ENCODE measurements around the gene HYI. TPM values are rescaled to one million over a fixed set of nuclear protein-coding genes. Genes with fewer than 3 reads are reported as not detected.

HYI gene
- total RNA-seq, 4 donors from 2014 or later: 35.5 to 39.4 (median 38.0) TPM

DNA sequence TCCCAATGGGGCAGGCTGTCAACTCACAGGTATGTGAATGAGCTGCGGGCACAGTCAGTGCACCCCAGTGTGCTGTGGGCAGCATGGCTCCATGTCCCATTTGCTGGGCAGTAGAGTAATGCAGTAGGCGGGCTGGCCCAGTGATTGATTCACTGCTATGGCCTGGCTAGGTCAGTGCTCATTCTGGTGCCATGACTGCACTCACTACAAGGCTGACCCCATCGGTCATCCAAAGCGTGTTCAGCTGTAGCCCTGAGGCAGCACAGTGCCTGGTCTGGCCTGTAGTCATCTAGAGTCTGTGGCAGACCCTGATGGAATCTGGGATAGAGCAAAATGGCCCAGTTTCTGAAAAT, 7.4 kb downstream of the HYI start:
- 96 to 98% methylated on average over 4 of the region's 4 CpGs for WGBS, 2 donors
- intact Hi-C loops (cut with DNase I; ENCODE audit: low total_unique reads): no loop called here
- DNase-seq (ENCODE audit: low spot score in 2 of 2): peak in 1 of 2 donors; percentile 68

DNA sequence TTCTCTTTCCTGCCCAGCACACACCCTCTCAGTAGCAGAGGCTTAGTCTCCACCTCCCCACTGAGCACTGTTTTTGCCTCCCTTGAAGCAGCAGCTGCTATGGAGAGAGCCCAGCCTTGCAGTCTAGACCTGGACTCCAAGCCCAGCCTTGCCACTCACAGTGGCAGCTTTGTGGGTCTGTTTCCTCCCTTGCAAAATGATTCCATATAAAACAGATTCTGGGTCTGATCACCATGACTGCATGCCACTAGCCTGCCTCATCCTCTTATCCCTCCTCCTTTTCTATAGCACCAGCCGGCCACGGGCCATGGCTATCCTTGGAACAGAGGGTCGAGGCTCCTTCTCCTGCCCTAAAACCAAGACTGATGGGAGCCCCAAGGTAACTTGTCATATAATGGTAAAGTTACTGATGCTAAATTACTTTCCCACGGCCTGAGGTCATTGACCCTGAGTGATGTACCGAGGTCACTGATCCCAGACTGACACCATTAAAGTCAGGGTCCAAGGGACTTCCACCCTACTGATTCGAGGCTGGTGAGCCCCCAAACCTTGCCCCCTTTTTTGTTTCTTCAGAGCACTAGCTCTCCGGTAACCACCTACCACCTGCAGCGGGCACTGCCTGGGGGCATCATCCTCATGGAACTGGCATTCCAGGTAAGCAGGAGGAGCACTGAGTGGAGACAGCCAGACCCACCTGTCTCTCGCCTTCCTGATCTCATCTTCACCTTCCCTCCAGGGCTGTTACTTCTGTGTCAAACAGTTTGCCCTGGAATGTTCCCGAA, 7.9 kb downstream of the HYI start:
- WGBS, 2 donors: 92 to 93% methylated on average over 10 of the region's 10 CpGs
- intact Hi-C loops (cut with DNase I; ENCODE audit: low total_unique reads): no loop called here
- no peak overlapping the region for H3K4me3 ChIP-seq (ENCODE audit: low read depth, poor library complexity, severe bottlenecking)
- TF ChIP-seq, protein P1, sequence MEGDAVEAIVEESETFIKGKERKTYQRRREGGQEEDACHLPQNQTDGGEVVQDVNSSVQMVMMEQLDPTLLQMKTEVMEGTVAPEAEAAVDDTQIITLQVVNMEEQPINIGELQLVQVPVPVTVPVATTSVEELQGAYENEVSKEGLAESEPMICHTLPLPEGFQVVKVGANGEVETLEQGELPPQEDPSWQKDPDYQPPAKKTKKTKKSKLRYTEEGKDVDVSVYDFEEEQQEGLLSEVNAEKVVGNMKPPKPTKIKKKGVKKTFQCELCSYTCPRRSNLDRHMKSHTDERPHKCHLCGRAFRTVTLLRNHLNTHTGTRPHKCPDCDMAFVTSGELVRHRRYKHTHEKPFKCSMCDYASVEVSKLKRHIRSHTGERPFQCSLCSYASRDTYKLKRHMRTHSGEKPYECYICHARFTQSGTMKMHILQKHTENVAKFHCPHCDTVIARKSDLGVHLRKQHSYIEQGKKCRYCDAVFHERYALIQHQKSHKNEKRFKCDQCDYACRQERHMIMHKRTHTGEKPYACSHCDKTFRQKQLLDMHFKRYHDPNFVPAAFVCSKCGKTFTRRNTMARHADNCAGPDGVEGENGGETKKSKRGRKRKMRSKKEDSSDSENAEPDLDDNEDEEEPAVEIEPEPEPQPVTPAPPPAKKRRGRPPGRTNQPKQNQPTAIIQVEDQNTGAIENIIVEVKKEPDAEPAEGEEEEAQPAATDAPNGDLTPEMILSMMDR (IDR thresholded peaks at IDR 0.05): no peak
- no peak for TF ChIP-seq POLR2A (IDR thresholded peaks at IDR 0.05)
- DNase-seq (ENCODE audit: low spot score in 2 of 2): peak in 1 of 2 donors; percentile 54

More for the DNA sequence above, 7.4 kb downstream of the HYI start:
- H3K4me3 ChIP-seq (ENCODE audit: low read depth, poor library complexity, severe bottlenecking): no peak overlapping the region
- TF ChIP-seq, protein P1 (IDR thresholded peaks at IDR 0.05): no peak
- TF ChIP-seq POLR2A (IDR thresholded peaks at IDR 0.05): no peak

DNA sequence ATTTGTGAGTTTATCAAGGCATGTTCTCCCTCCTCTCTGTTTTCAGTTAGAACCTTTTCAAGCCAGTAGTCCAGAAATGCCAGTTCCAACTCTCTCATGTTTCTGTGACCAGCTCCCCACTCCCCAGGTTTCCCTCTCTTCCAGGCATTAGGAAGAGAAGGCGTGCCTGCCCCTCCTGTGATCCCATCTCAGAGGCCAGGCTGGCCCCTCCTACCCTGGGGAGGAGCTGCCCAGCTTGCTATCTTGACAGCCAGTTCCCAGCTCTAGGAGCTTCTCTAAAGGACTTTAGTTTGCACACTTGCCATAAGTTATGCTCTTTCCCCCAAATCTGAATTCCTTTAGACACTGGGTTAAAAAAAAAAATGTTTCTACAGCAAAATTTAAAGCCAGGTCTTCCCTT, 8.9 kb downstream of the HYI start:
- intact Hi-C loops (cut with DNase I; ENCODE audit: low total_unique reads): no loop called here
- H3K4me3 ChIP-seq (ENCODE audit: low read depth, poor library complexity, severe bottlenecking): no peak overlapping the region
- TF ChIP-seq POLR2A (IDR thresholded peaks at IDR 0.05): no peak
- TF ChIP-seq, protein P1 (IDR thresholded peaks at IDR 0.05): no peak
- peak in 1 of 2 donors; percentile 58 for DNase-seq (ENCODE audit: low spot score in 2 of 2)
- 75 to 85% methylated on average over 1 of the region's 1 CpG for WGBS, 2 donors

DNA sequence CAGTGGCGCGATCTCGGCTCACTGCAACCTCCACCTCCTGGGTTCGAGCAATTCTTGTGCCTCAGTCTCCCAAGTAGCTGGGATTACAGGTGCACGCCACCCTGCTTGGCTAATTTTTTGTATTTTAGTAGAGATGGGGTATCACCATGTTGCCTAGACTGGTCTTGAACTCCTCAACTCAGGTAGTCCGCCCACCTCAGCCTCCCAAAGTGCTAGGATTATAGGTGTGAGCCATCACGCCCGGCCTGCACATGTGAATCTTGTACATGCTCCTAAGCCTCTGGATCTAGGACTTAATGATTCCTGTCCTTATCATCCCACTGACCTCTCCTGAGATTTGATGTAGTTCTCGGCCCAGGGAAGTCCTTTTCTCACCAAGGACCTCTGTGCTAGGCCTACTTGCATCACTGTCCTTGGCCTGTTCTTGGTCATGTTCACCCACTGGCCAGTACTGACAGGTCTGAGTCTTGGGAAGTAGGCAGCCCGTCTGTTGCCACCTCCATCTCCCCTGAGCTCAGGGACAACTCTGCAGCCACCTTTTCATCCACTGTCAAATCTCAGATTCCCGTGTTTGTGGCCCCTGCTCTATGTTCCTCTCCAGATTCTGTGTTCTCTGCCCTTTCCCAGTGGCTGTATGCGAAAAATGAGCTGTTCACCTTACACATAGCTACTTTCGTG, 9.4 kb downstream of the HYI start:
- no peak overlapping the region for H3K4me3 ChIP-seq (ENCODE audit: low read depth, poor library complexity, severe bottlenecking)
- TF ChIP-seq POLR2A (IDR thresholded peaks at IDR 0.05): no peak
- TF ChIP-seq, protein P1 (IDR thresholded peaks at IDR 0.05): no peak
- 92 to 96% methylated on average over 13 of the region's 13 CpGs for WGBS, 2 donors
- intact Hi-C loops (cut with DNase I; ENCODE audit: low total_unique reads): no loop called here
- DNase-seq (ENCODE audit: low spot score in 2 of 2): peak in 1 of 2 donors; percentile 73

DNA sequence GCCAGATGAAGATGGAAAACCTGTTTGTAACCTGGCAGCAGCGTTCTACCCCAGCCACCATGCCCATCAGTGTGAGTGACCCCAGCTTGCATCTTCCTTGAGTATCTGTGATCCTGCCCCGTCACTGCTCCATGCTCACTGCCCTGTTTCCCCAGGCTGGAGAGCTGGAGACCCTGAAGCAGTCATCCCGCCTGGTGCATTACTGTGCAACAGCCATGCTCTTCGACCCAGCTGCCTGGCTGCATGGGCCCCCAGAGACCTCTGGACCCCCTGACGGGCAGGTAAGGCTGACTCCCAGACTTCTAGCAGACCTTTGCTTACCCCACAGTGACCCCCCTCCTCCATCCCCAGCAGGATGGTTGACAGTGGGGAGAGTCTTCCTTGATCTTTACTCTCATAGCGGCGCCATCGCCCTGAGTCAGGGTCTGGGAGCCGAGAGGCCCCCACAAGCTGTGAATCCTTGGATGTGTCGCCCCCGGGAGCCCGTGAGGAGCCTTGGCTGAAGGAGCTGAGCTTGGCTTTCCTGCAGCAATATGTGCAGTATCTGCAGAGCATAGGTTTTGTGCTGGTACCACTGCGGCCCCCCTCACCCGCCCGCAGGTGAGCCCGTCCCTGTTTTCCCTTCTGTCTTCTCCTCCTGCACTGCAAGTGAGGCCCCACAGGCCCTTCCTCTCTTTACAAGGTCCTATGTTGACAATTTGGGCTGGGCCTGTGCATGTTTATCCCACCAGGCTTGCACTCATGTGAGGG, 10.4 kb downstream of the HYI start:
- no peak overlapping the region for H3K4me3 ChIP-seq (ENCODE audit: low read depth, poor library complexity, severe bottlenecking)
- 92 to 94% methylated on average over 16 of the region's 16 CpGs for WGBS, 2 donors
- intact Hi-C loops (cut with DNase I; ENCODE audit: low total_unique reads): no loop called here
- no peak for TF ChIP-seq POLR2A (IDR thresholded peaks at IDR 0.05)
- TF ChIP-seq, protein P1 (IDR thresholded peaks at IDR 0.05): no peak
- peak in 1 of 2 donors; percentile 75 for DNase-seq (ENCODE audit: low spot score in 2 of 2)

All from lower leg skin (tissue), 4 donors.